ENCODE results near the gene GPSM3.

The GPSM3 gene

DNA sequence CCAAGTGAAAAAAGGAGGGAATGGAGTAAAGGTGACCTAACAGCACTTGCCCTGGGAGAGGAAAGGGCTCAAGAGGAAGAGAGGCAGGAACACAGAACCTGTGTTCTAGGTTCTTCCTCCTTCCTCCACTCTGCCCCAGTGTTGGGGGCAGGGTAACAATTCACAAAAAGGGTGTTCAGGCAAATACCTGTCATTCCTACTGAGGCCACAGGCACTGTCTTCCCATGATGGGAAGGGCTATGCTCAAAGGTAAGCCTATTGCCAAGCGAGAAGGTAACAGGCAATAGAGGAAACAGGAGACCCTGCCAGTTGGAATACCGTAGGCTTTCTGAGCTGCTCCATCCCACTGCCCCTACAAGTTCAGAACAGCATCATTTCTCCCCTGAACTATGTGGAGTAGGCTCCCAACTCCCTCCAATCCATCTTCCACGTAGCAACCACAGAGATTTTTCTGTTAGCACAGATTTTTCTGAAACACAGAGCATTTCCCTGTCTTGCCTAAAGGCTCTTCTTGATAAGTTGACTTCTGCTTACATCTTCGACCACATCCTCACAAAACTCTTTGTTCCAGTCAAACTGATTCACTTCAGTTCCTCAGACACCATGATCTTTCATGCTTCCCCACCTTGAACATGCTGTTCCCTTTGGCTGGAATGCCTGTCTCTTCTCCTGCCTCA, 19.3 kb downstream of the GPSM3 start:
- DNase-seq (ENCODE audit: low spot score) = no peak

DNA sequence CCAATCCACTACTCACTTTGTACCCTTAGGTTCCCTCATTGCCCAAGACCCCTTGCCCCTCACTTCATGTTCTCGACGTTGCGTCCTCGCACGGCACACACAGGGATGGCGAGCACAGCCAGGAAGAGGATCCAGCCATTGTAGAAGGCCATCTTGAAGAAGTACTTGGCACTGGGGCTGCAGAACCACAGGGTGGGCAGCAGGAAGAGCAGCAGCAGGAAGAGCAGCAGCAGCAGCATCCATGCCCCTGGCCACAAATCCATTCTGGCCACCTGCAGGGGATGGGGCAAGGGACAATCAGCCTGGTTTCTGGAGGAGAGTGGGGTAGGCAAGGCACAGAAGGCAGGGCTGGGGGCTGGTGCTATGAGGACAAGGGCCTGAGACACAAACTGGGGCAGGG, 21.2 kb downstream of the GPSM3 start:
- no peak for DNase-seq (ENCODE audit: low spot score)

DNA sequence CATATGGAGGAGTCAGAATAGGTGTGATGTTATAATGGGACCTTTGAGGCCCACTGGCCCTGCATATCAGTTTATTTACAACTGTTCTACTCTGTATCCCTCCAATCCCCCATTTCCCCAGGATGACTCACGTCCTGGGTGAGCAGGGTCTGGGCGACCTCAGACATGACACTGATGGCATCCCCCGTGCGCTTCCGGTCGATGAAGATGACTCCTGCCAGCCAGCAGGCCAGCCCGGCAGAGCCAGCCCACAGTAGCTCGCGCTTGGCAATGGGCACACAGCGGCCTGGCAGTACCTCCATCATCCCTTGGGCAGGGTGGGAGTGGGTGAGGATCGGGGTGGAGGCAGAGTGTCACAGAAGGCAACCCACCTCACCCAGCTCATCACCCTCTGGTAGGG, 22.1 kb downstream of the GPSM3 start:
- DNase-seq (ENCODE audit: low spot score) = no peak

DNA sequence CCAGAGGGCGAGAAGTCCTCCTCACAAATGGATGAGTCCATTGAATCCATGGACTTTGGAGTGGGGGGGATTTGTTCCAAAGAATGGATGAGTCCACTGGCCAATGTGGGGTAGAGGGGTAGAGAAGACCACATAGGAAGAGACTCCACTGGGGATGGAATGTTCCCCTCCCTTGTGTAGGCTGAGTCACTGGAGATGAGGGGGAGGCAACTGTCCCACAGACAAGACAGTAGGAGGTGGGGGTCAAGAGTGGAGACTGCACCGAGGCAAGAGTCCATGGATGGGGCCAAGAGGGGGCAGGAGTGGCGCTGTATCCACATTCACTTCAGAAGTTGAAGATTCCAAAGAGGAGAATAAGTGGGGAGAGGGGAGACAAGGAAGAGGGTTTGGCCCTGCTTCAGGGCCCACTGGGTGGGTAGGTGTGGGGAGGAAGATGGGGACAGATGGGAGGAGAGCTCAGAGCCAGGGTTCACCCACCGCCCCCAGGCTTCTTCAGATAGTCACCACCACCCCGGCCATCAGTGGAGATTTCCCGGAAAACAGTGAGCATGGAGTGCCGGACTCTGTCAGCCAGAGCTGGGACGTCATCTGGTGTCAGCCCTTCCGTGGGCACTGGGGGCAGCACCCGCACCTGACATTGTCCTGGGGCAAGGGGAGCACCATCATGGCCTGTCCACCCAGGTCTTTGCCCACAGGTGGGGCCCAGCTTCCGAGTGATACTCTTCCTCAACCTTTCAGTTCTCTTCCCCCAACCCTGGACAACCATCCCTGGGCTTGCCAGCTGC, 23.4 kb downstream of the GPSM3 start:
- DNase-seq (ENCODE audit: low spot score) = no peak

DNA sequence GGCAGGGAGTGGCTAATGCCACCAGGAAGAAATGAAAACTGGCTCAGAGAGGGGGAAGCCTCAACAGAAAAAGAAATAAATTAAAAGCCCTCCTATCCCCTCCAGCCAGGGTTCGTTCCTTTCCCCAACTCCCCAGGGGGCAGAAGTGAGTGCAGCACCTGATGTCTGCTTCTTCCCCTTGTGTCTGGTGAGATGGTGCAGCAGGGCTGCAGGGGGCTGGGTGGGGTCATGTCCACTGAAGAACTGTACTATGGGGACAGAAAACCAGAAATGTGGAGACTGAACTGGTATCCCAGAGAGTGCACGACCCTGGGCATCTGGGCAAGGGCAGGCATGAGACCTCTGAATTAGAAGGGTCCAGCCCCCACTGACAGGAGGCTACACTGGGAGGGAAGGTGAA, 24.1 kb downstream of the GPSM3 start:
- DNase-seq (ENCODE audit: low spot score) = no peak

DNA sequence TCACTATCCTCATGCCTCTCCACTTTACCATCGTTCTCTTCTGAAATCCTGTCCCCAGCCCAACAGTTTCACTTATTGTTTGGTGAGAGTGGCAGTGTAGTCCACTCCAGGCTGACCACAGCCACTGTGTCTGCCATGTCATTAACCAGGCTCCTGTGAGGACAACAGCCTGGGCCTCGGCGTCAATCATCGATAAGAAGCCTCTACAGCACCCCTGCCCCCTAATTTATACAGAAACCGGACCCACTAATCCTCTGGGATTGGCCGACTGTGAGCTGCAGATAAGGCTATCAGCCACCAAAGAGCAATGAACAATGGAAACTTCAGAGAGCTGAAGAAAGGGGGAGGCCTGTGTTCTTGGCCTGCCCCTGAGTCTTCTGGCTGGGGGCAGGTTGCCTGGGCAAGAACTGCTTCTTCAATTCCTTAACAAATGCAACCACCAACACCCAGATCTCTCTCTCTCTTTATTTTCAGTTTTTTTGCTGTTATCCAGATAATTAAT, 24.6 kb downstream of the GPSM3 start:
- DNase-seq (ENCODE audit: low spot score) = no peak

DNA sequence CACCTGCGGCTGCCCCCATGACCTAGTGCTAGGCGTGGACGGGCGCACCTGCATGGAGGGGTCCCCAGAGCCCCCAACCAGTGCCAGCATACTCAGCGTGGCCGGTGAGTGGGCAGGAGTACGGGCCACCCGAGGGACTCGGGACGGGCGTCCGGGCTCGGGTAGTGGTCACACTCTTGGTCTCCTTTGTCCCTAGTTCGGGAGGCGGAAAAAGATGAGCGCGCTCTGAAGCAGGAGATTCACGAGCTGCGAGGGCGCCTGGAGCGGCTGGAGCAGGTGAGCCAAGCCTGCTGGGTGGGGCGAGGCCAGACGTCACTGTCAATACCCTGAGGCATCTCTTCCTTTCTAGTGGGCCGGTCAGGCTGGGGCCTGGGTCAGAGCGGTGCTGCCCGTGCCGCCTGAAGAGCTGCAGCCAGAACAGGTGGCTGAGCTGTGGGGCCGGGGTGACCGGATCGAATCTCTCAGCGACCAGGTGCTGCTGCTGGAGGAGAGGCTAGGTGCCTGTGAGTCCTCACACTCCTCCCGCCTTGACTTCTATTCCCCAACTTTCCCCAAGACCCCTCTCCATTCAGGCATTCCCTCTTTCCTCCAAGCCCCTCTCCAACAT, 25.2 kb downstream of the GPSM3 start:
- no peak for DNase-seq (ENCODE audit: low spot score)

DNA sequence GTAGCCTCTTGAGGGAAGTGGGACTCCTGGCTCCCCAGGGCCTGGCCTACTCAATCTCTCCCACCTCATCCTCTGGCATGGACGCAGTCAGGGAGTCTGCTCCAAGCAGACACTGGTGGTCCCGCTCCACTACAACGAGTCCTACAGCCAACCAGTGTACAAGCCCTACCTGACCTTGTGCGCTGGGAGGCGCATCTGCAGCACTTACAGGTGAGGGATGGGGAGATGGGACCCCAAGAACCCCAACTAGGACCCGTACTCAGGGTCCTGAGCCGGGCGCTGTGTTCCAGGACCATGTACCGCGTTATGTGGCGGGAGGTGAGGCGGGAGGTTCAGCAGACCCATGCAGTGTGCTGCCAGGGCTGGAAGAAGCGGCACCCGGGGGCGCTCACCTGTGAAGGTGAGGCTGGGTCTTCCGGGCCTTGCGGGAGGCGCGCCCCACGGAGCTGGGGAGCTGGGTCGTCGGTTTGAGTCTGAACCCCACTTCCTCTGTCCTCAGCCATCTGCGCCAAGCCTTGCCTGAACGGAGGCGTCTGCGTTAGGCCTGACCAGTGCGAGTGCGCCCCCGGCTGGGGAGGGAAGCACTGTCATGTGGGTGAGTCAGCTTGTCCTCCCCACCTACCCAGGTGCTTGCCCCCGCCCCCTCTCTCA, 25.9 kb downstream of the GPSM3 start:
- DNase-seq (ENCODE audit: low spot score) = peak; percentile 74

DNA sequence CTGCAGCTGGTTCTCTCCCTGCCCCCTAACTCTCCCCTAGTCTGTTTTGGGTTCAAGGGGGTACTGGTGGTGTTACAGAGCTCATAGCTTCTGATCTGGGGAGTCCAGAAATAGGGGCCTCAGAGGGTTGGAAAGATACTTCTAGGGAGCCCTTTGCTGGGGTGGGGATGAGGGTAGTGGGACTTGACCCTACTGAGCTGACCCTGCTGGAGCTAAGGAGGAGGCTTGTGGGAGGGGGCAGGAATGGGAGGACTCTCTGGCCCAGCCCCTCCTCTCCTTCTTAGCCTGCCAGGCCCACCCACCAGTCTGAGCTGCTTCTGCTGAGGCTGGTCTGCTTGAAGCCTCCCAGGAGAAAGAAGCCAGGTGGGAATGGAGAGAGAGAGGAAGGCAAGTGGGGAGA, 28.1 kb downstream of the GPSM3 start, which contains the start of gene EGFL8:
EGFL8 (plus strand) TSS at position 301 of the 400 bp plus-strand sequence. CDS start 1,571 bp downstream, outside the sequence.
- DNase-seq (ENCODE audit: low spot score) = no peak

DNA sequence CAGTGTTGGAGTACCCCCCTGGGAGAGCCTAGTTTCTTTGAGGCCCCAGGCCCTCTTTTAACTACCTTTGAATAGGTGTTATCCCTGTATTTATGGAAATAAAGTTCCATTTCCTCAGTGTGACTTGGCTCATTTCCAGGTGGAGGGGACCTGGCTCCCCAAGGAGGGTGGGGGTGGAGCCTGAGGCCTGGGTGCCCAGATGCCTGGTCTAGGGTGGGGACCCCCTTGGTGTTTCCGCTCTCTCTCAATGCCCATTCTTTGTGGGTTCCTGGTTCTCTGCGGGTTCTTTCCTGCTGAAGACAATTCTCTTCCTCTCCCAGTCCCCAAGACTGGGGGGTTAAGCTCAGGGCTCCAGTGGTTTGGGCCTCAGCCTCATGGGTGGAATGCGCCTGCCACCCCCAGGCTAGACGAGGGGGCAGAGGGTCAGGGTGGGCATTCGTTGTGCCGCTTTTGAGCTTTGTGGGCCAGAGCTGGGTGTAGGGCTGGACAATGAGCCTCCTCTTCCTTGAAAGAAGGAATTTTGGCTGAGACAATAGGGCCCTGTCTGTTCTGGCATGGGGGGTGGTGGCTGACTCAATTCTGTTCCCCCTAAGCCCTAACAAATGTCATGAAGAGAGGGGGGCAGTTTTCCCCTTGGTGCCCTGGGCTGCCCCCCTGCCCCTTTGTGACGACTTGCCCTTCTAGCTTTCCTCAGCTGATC, 28.7 kb downstream of the GPSM3 start:
- DNase-seq (ENCODE audit: low spot score) = no peak

DNA sequence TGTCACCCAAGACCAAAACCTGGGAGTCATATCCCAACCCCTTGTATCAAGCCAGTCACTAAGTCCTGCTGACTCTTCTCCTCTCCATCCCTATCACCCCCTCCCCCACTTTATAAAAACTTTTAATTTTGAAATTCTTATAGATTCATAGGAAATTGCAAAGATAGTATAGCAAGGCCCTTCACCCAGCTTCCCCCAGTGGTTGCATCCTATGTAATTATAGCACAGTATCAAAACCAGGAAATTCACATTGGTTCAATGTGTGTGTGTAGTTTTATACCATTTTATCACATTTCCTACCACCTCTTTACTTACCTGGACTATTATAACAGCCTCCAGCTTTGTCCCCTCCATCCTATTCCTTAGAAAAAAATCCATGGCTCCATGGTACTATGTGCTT, 34.4 kb downstream of the GPSM3 start:
- DNase-seq (ENCODE audit: low spot score) = no peak

DNA sequence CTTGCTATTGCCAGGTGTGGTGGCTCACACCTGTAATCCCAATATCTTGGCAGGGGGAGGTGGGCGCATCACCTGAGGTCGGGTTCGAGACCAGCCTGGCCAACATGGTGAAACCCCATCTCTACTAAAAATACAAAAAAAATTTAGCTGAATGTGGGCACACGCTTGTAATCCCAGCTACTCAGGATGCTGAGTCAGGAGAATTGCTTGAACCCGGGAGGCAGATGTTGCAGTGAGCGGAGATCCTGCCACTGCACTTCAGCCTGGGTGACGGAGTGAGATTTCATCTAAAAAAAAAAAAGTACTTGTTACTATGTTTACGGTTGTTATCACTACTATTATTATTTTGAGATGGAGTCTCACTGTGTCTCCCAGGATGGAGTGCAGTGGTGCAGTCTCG, 35.6 kb downstream of the GPSM3 start:
- no peak for DNase-seq (ENCODE audit: low spot score)

DNA sequence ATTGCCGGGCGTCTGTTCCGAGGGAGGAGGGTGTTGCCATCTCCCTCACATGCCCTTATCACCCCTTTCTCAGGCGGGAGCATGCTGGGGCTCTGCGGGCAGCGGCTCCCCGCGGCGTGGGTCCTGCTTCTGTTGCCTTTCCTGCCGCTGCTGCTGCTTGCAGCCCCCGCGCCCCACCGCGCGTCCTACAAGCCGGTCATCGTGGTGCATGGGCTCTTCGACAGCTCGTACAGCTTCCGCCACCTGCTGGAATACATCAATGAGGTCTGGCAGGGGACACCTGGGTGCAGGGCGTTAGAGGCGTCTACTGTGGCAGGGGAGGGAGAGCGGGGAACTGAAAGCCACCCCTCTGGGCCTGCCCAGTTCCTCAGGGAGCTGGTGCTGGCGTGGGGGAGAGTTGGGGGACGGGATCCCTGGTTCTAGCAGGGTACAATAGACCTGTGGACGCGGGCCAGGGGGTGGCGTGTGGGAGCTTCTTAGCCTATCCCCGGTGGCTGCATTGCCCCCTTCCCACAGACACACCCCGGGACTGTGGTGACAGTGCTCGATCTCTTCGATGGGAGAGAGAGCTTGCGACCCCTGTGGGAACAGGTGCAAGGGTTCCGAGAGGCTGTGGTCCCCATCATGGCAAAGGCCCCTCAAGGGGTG, 37.8 kb downstream of the GPSM3 start:
- peak; percentile 76 for DNase-seq (ENCODE audit: low spot score)

DNA sequence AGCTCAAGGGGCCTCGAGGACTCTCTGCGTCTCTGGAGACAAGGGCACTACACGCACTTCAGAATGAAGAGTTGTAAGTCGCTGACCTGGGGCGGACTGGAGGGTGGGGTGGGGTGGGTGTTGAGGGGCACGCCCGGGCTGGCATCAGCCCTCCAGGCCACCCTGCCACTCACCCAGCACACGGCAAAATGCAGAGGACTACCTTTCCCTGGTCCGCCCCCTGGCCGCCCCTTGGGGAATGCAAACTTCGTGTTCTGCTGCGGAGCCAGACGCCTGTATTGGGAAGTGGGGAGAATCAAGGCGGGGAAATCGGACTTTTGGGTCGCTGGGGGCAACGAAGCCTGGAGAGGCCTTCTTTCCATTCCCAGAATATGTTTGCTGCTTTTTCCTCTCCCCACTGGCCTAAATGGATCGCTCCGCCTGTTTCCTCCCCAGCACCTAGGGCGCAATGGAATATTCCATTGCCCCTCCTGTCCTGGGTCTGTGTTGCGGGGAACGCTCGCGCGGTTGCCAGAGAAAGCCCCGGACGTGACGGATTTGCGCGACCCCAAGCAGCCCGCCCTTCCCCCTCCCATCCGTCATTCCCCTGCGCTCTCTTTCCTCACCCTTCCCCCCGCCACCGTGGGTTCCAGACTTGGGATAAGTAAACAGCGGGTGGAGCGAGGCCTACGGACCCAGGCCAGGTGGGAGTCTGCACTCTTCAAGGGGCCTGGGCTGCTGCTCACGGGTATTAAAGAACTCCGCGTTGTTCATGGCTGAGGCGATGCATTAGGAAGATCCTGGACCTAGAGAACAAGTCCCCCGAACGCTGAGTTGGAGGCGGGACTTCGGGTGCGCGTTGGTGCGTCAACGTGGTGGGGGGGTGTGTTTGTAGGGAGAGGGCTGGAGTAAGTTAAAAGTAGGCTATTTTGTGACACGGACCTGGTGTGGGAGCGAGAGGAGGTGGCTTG, 38.6 kb downstream of the GPSM3 start, which contains the start of gene PPT2:
PPT2 (plus strand) TSS at position 578 of the 950 bp plus-strand sequence. CDS start 454 bp downstream, outside the sequence.
- DNase-seq (ENCODE audit: low spot score) = peak; percentile 90

DNA sequence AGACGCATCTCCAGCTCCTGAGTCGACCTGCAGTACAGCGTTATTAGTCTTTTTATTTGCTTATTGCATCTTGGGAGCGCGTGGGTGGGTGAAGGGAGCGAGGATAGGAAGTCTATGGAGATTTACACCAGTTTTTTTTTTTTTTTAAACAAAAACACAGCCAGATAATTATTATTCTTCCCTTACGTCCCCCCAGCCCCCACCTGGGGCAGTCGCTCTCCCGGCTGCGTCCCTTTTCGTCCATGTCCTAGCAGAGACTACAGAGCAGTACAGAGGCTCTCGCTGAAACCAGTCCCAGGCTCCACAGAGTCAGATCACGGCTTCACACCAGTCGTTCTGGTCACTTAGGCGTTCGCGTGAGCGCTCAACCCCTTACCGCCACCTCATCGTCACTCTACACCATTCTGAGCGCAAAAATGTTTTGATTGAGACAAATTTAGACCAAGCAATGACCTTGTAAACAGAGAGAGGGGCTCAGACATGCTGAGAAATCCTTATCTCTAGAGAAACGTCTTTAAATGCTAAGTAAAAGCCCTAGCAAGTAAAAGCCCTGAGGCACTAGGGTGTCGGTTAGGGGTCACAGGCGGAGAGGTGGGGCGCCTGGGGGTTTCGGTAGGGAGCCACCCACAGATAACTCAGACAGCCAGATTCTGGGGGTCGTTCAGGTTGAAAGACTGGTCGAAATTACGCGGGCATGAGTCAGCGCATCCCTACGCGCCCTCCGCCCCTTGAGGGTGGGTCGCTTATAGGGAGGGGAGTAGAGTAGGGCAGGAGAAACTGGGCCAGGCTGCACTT, 39.5 kb downstream of the GPSM3 start:
- DNase-seq (ENCODE audit: low spot score) = no peak

DNA sequence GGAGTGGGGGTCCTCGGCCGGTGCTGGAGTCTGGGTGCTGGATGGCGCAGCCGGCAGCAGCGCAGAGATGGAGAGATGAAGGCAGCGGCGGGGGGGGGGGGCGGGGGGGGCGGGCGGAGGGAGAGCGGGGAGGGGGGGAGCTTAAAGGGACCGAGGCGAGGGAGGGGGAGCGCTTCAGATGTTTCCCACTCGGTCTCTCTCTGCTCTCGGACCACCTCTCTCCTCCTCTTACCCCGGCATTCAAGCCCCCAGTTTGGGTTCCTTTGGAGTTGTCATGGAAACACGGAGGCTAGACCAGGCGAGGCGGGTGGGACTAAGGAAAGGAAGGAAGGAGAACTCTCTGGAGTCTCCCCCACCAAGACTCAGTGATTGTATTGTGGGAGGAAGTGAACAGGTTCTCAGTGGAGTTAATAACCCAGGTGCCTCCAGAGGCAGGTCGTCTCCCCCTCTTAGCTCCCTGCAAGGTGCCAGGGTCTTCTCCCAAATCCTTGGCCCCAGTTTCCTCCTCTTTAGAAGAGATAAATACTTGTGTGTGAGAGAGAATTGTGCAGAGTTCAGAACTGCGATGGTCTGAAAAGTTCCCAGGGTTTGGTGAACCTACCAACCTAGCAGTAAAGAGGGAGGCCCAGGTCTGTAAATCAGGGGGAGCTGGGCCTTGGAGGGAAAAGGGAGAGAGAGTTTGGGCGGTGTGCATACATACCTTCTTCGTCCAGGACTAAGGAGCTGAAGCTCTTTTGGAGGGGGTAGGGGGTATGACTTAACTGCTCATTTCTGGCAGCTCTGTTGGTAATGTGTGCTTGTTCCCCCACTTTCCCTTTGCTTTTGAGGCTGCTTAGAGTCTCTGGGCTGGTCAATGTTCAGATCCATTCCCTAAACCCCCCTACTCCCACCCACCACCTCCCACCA, 40.3 kb downstream of the GPSM3 start, which contains the start of gene PRRT1:
PRRT1 (minus strand) TSS at position 77 of the 906 bp plus-strand sequence. CDS start 112 bp downstream, outside the sequence.
- DNase-seq (ENCODE audit: low spot score) = no peak

DNA sequence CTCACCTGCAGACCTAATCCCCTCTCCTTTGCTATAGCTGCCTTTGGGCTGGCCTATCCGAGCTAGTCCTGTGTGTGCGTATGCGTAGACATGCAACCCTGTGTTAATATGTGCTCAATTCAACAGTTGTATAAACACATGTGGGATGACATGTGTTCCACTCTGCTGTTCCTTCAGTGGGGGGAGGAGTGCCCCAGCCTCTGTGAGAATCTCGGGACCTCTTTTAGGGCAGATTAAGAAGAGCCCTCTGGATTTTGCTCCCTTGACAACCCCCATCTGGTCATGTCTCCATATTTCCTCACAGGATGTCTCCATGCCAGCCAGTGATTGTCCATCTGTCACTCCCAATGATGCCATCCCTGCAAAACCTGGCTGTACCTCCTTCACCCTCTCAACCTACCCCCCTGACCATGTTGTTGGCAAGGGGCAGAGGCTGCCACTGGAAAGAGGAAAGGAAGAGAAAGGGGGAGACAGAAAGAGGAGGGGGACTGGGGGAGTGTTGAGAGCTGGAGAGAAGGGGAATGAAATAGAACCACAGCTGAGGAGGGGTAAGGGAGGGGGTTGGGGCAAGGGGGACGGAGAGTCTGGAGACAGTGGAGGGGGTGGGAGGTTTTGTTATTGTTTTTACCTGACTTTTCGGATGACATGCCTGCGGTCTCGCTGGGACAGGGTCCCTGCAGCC, 41.1 kb downstream of the GPSM3 start:
- DNase-seq (ENCODE audit: low spot score) = no peak

Data from iPS-NIHi11 (cell line).